DND-41 (cell line): ENCODE measurements around the gene MGAT5B.

Source experiments
- ATAC-seq: fragments of 200-7000 bp; cut with Tn5 transposase; 3 replicates; pipeline ENCODE4 v1.9.1; 2021; ENCODE audit warnings: low read depth; ENCODE audit not compliant: insufficient read depth
- DNase-seq: peaks from one replicate; pipeline ENCODE4 v3.0.0-alpha.2; 2020
- H2AFZ ChIP-seq: 2 replicates; pipeline ENCODE4 v1.6.0; 2012; ENCODE audit warnings: low read depth, low read length
- H3K27ac ChIP-seq: 2 replicates; pipeline ENCODE4 v1.5.1; 2012; ENCODE audit warnings: low read length, inconsistent platforms
- H3K27me3 ChIP-seq: fragments of 200-600 bp; sonication (generic); 2 replicates; pipeline ENCODE4 v1.6.0; 2012; ENCODE audit warnings: low read length, mild to moderate bottlenecking, inconsistent platforms; ENCODE audit not compliant: insufficient read depth, poor library complexity
- H3K36me3 ChIP-seq: 2 replicates; pipeline ENCODE4 v1.5.1; 2012; ENCODE audit warnings: low read length, inconsistent platforms; ENCODE audit not compliant: insufficient read depth
- H3K4me1 ChIP-seq: 2 replicates; pipeline ENCODE4 v1.5.1; 2012; ENCODE audit warnings: mild to moderate bottlenecking, low read length; ENCODE audit not compliant: insufficient read depth
- H3K4me2 ChIP-seq: 2 replicates; pipeline ENCODE4 v1.6.0; 2012; ENCODE audit warnings: mild to moderate bottlenecking, moderate library complexity, low read length, inconsistent platforms; ENCODE audit not compliant: insufficient read depth
- H3K4me3 ChIP-seq, 2 experiments: fragments of 200-600 bp in 1 of 2; shearing (Covaris generic) in 1 of 2; 2 replicates each; pipeline ENCODE4 v1.5.1; 2012 to 2016; ENCODE audit warnings: inconsistent platforms in 2 of 2, low read length in 2 of 2, mild to moderate bottlenecking in 2 of 2, low read depth in 1 of 2, moderate library complexity in 1 of 2
- H3K79me2 ChIP-seq: 2 replicates; pipeline ENCODE4 v1.6.0; 2012; ENCODE audit warnings: low read length, inconsistent platforms; ENCODE audit not compliant: insufficient read depth
- H3K9ac ChIP-seq: 2 replicates; pipeline ENCODE4 v1.6.0; 2012; ENCODE audit warnings: low read depth, mild to moderate bottlenecking, inconsistent platforms, low read length, moderate library complexity
- H3K9me3 ChIP-seq: 2 replicates; pipeline ENCODE4 v1.5.1; 2012; ENCODE audit warnings: low read length, moderate library complexity, mild to moderate bottlenecking, inconsistent platforms; ENCODE audit not compliant: insufficient read depth, severe bottlenecking
- H4K20me1 ChIP-seq: 2 replicates; pipeline ENCODE4 v1.6.0; 2012; ENCODE audit warnings: low read length; ENCODE audit not compliant: insufficient read depth
- CTCF ChIP-seq: IDR thresholded peaks from 2 replicates; pipeline ENCODE4 v1.5.1; 2012; ENCODE audit warnings: borderline replicate concordance, low read length, moderate library complexity, mild to moderate bottlenecking; ENCODE audit not compliant: poor library complexity, severe bottlenecking; ENCODE audit errors: extremely low read depth
- EZH2 ChIP-seq: IDR thresholded peaks from 3 replicates; pipeline ENCODE4 v1.6.1; 2012; ENCODE audit warnings: borderline replicate concordance, low read depth, mild to moderate bottlenecking, moderate library complexity, low read length, inconsistent platforms; ENCODE audit not compliant: severe bottlenecking

Gene MGAT5B

GRCh38 chr17:76998839-76999238 lies 130.6 kb downstream of the MGAT5B start:
- Histone ChIP-seq H3K9me3 (no peaks in the 10 kb centered on the region), H3K4me3 (peak overlapping the region in 1 of 2 experiments; percentile 31; a peak in 2 of 4 replicates), H3K4me2 (peak overlapping the region; percentile 50), H2AFZ (peak overlapping the region; percentile 50), H3K27me3 (no peaks in the 10 kb centered on the region), H3K4me1 (peaks cover 49% of the 10 kb centered on the region), H3K79me2 (no peaks in the 10 kb centered on the region), H3K27ac (peak overlapping the region; percentile 77), H4K20me1 (no peaks in the 10 kb centered on the region), H3K9ac (peak overlapping the region; percentile 46), H3K36me3 (no peaks in the 10 kb centered on the region)
- no peak for DNase-seq
- TF ChIP-seq EZH2 (no peak), CTCF (no peak)
- peak; percentile 6; the same call in 1 of the 3 replicates for ATAC-seq
